Spinal cord (tissue), 10 donors: ENCODE data around the gene COMMD6. TPM values are rescaled to one million over a fixed set of nuclear protein-coding genes. Genes with fewer than 3 reads are reported as not detected.
"Not testable (repeated sequence)": the region's sequence is repeated elsewhere in the genome, so short reads cannot be mapped to it uniquely, and the experiment has no call there.

Experiments used
- DNase-seq, 6 donors: peaks; one replicate each; pipeline versions ENCODE4 v3.0.0 to v3.0.0-alpha.2; 2013 to 2015; ENCODE audit warnings: low spot score in 6 of 6, low read depth in 4 of 6
- H3K27ac ChIP-seq: one replicate; pipeline ENCODE4 v1.5.1; 2013; ENCODE audit warnings: low read depth, low read length, control low read depth
- H3K27me3 ChIP-seq: one replicate; pipeline ENCODE4 v1.6.1; 2013; ENCODE audit warnings: low read length; ENCODE audit not compliant: control insufficient read depth, insufficient read depth
- H3K36me3 ChIP-seq: one replicate; pipeline ENCODE4 v1.6.1; 2013; ENCODE audit warnings: low read length; ENCODE audit not compliant: control insufficient read depth, insufficient read depth
- H3K4me1 ChIP-seq: one replicate; pipeline ENCODE4 v1.6.1; 2013; ENCODE audit warnings: low read length; ENCODE audit not compliant: control insufficient read depth, insufficient read depth
- H3K4me3 ChIP-seq: one replicate; pipeline ENCODE4 v1.5.1; 2013; ENCODE audit warnings: low read depth, low read length, control low read depth
- H3K9me3 ChIP-seq: one replicate; pipeline ENCODE4 v1.6.1; 2013; ENCODE audit warnings: low read length; ENCODE audit not compliant: control insufficient read depth, insufficient read depth
- WGBS: methylation state at CpG from one replicate; pipeline ENCODE4 v1.1.5; 2013; ENCODE audit warnings: missing lambda C conversion rate; ENCODE audit not compliant: insufficient coverage; 5-methylcytosine and 5-hydroxymethylcytosine counted together
- polyA plus RNA-seq, 2 donors: library from polyadenylated mRNA; unstranded; fragments of 120-200 nt; gene quantifications; one replicate each; pipeline ENCODE4 v1.2.1, GENCODE V29; 2013; ENCODE audit not compliant: insufficient read length in 2 of 2
- total RNA-seq, 2 donors: library from RNA; depleted of rRNA in 1 of 2; stranded (reverse); fragments of 120-200 nt in 1 of 2; fragments of >200 nt in 1 of 2; gene quantifications; one replicate each; pipeline versions ENCODE4 v1.2.3 to v1.2.4, GENCODE V29; 2013 to 2014
- donor health status: healthy.

Gene COMMD6
- total and polyA plus RNA-seq, 4 donors, result 92.6 to 234 (median 198) TPM

DNA sequence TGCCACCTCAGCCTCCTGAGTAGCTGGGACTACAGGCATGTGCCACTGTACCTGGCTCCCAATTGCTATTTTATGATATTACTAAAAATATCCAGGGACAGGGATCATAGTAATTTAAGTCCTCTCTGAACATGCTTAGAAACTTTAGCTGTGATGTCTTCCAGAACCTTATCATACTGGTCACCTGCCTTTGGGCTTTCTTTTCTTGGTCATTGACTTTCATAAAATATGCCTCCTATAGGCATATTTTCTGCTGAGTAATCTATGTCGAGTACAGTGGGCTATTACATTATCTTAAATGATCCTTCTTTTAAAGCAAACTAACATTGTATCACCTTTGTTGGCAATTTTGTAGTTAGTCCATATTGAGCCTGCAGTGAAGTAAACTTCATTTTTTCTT, 18.2 kb upstream of the COMMD6 start:
- no peak overlapping the region for H3K27ac ChIP-seq
- H3K9me3 ChIP-seq, result no peaks in the 10 kb centered on the region
- no peaks in the 10 kb centered on the region for H3K27me3 ChIP-seq
- WGBS, result no CpG with 5 or more reads among the region's 1 CpG
- H3K4me3 ChIP-seq, result no peak overlapping the region
- H3K36me3 ChIP-seq, result no peaks in the 10 kb centered on the region
- peaks cover 4% of the 10 kb centered on the region for H3K4me1 ChIP-seq
- DNase-seq, result no peak

DNA sequence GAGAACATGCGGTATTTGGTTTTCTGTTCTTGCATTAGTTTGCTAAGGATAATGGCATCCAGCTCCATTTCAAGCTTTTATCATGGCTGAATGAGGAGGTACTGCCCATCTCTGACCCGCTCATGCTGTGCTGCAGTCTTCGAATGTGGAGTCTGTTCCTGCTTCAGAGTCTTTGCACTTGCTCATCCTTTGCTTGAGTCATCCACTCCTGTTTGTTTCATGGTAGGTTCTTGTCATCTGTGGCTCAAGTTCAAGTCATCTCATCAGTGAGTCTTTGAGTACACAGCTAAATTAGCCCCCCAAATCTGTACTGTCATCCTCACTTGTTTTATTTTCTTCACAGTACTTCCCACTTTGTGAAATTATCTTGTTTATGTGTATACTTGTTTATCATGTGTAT, 17.3 kb upstream of the COMMD6 start:
- Histone ChIP-seq H3K27me3 (no peaks in the 10 kb centered on the region), H3K27ac (no peak overlapping the region), H3K36me3 (no peaks in the 10 kb centered on the region), H3K4me3 (no peak overlapping the region), H3K4me1 (peaks cover 4% of the 10 kb centered on the region), H3K9me3 (no peaks in the 10 kb centered on the region)
- no peak for DNase-seq
- WGBS, result 100% methylated on average over 3 of the region's 3 CpGs

DNA sequence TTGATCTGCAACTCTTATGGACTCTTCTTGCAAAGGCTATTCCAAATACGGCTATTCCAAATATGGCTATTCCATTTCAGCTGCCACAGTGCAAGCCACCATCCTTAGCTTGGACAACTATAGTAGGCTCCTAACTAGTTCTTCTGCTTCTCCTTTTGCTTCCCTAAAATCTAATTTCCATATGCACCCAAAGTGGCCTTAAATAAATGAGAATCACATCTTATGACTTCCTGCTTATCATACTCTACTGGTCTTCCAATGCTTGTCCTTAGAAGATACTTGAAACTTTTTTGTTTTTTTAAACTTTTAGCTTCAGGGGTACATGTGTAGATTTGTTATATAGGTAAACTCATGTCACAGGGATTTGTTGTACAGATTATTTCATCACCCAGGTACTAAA, 16.8 kb upstream of the COMMD6 start:
- H3K27me3 ChIP-seq, result no peaks in the 10 kb centered on the region
- DNase-seq, result no peak
- peaks cover 4% of the 10 kb centered on the region for H3K4me1 ChIP-seq
- H3K9me3 ChIP-seq, result no peaks in the 10 kb centered on the region
- no peaks in the 10 kb centered on the region for H3K36me3 ChIP-seq
- H3K4me3 ChIP-seq, result no peak overlapping the region
- no peak overlapping the region for H3K27ac ChIP-seq
- 100% methylated on average over 1 of the region's 1 CpG for WGBS

DNA sequence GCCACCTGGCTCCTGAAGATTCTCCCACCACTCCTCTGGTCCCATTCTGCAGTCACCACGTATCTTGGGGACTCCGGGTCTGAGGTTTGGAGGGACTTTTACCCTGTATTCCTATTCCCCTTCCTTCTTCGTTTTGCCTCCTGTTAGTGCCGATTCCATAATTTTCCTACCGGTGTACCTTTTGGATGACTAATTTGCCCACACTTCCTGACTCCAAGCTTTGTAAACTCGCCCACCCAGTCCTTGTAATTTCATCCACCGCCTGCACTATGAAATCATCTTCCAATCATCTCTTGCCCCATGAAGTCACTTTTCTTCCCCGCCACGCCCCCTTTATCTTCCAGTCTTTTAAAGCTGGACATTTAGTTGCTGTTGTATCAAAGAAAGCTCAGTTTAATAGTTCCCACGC, 12.5 kb upstream of the COMMD6 start:
- H3K4me1 ChIP-seq, result peaks cover 4% of the 10 kb centered on the region
- peak overlapping the region; percentile 63 for H3K27ac ChIP-seq
- under 1% methylated on average over 7 of the region's 10 CpGs for WGBS
- peak overlapping the region; percentile 92 for H3K4me3 ChIP-seq
- peak in 2 of 6 donors; percentile 43 to 44 for DNase-seq
- no peaks in the 10 kb centered on the region for H3K27me3 ChIP-seq
- H3K36me3 ChIP-seq, result no peaks in the 10 kb centered on the region
- no peaks in the 10 kb centered on the region for H3K9me3 ChIP-seq

DNA sequence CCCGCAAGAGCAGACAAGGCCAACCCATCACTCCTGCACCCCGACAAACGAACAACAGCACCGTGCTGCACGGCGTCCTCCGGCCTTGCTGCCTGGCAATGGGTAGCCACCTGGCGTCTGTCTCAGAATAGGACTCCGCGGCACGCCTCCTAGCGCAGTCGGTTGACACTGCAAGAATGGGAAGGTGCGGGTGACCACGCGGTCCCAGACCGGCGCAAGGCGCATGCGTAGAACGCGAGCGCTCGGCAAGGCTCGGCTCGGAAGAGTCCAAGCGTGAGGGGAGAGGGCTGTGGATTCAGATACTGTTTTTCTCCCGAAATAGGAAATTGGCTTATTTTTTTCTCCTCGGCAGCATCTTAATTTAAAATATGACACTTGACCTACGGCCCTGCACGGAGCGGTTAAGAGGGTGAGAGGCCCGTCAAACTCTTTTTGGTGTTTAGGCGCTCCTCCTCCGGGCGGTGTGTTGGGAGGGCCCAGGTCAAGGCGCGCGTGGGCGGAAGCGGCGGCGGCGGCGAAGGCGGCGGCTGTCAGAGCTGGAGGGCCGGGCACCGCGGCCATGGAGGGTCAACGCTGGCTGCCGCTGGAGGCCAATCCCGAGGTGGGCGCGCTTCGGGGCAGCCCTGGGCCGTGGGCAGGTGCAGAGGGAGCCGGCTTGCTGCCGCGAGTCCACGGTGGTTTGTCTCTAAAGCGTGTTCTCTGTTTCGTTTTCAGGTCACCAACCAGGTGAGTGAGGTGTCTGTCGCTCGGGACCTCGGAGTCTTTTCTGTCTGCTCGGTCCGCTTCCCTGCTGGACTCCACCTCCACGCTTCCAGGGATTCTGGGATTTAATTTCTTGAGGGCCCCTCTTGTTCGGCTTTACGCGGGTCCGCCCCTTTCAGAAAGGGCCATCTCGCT, 11.9 kb upstream of the COMMD6 start, which contains the start of gene UCHL3:
Gene UCHL3, plus strand, starts transcription at position 530 of the 897 bp plus-strand sequence. Its CDS starts 30 bp downstream, at position 560.
- peaks cover 4% of the 10 kb centered on the region for H3K4me1 ChIP-seq
- H3K36me3 ChIP-seq, result no peaks in the 10 kb centered on the region
- peak within 1 kb of the TSS; percentile 63 for H3K27ac ChIP-seq
- H3K4me3 ChIP-seq, result peak within 1 kb of the TSS; percentile 92
- DNase-seq, result peak; percentile 93 to 99 (median 96)
- no peaks in the 10 kb centered on the region for H3K27me3 ChIP-seq
- H3K9me3 ChIP-seq, result no peaks in the 10 kb centered on the region
- WGBS, result under 1% methylated on average over 69 of the region's 74 CpGs

DNA sequence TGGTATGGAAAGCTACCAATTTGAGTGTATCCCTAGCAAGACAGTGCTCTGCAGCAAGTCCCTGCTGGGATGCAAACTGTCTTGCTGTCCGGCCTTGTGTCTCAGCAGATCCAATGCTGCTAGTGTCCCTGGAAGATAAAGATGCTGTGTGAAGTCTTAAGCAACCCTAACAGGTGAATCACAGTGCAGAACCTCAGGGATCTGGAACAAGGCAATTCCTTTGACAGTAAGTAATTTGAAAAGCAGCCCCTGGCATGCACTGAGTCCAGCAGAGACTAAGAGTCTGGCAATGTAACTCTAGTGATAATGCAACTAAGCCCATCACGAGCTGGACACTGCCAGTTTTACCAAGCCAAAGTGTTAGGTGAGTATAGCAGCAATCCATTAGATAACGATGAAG, 10.3 kb upstream of the COMMD6 start:
- no peaks in the 10 kb centered on the region for H3K27me3 ChIP-seq
- 90% methylated on average over 2 of the region's 3 CpGs for WGBS
- no peaks in the 10 kb centered on the region for H3K36me3 ChIP-seq
- no peak overlapping the region for H3K27ac ChIP-seq
- H3K4me1 ChIP-seq, result peaks cover 4% of the 10 kb centered on the region
- no peaks in the 10 kb centered on the region for H3K9me3 ChIP-seq
- no peak overlapping the region for H3K4me3 ChIP-seq
- no peak for DNase-seq

DNA sequence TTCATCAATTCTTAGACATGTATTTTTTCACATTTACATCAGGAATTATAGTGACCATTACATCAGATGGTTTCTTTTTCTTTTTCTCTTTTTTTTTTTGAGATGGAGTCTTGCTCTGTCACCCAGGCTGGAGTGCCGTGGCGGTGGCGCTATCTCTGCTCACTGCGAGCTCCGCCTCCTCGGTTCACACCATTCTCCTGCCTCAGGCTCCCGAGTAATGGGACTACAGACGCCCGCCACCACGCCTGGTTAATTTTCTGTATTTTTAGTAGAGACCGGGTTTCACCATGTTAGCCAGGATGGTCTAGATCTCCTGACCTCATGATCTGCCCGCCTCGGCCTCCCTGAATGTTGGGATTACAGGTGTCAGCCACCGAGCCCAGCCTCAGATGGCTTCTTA, 7.7 kb upstream of the COMMD6 start:
- H3K36me3 ChIP-seq, H3K9me3 ChIP-seq, H3K4me3 ChIP-seq, H3K27me3 ChIP-seq, H3K27ac ChIP-seq, H3K4me1 ChIP-seq, DNase-seq: not testable (repeated sequence)
- 98% methylated on average over 10 of the region's 14 CpGs for WGBS

DNA sequence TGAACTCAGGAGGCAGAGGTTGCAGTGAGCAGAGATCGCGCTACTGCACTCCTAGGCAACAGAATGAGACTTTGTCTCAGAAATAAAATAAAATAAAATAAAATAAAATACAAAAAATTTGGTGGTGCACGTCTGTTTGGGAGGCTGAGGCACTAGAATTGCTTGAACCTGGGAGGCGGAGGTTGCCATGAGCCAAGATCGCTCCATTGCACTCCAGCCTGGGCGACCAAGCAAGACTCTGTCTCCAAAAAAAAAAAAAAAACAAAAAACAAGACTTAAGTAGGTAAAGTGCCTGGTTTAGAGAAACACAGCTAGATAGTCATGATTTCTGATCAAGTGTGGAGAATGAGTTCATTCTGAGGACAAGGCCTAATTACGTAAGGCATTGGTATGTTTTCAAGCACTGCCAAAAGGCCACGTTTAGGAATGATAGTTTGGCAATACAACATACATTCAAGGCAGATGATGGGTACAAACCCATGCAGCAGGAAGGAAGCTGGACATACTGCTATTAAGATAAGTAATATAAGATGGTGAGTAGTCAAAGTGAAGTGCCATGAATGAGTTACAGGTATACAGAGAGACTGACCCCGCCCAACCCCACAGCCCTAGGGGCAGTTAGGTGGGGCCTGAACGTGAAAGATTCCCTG, 7.2 kb upstream of the COMMD6 start:
- no peak overlapping the region for H3K4me3 ChIP-seq
- no peaks in the 10 kb centered on the region for H3K27me3 ChIP-seq
- no peaks in the 10 kb centered on the region for H3K4me1 ChIP-seq
- H3K36me3 ChIP-seq, result no peaks in the 10 kb centered on the region
- no CpG with 5 or more reads among the region's 10 CpGs for WGBS
- DNase-seq, result no peak
- H3K27ac ChIP-seq, result no peak overlapping the region
- H3K9me3 ChIP-seq, result no peaks in the 10 kb centered on the region

DNA sequence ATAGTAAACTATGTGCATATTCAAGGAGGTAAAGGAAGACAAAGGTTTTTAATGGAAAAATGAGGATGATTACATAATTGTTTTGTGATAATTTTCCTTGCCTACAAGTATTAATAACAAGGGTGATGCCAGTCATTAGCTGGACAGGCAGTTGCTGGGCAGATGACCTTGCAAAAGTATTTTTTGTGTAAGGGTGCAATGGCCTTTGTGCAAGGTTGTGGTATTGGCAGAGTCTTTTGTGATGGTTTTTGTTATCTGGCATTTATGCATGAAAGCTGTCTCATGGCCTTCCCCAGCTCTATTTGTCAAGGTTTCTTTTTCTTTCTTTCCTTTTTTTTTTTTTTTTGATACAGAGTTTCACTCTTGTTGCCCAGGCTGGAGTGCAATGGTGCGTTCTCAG, 4.3 kb upstream of the COMMD6 start:
- Histone ChIP-seq H3K27ac (no peak overlapping the region), H3K27me3 (no peaks in the 10 kb centered on the region), H3K36me3 (no peaks in the 10 kb centered on the region), H3K9me3 (no peaks in the 10 kb centered on the region), H3K4me1 (no peaks in the 10 kb centered on the region), H3K4me3 (no peak overlapping the region)
- DNase-seq, result no peak
- WGBS, result no CpG with 5 or more reads among the region's 1 CpG
